IMR-90 (cell line): Measurements from ENCODE around the gene SYT2. TPM values are rescaled to one million over a fixed set of nuclear protein-coding genes. Genes with fewer than 3 reads are reported as not detected.

Experiments
- ATAC-seq: fragments of 200-7000 bp; cut with Tn5 transposase; 2 replicates; pipeline ENCODE4 v1.9.1; 2020; ENCODE audit warnings: low read depth, mild to moderate bottlenecking, moderate library complexity
- BruUV-seq: library from RNA; stranded (reverse); fragments of 400-500 nt; replicated peaks from 2 replicates; lab custom pipeline; 2021; lab: Mats Ljungman, UMichigan
- CTCF ChIA-PET: fragments of 300-600 bp; formaldehyde crosslinking; extraction: SDS; loops from one replicate; lab custom pipeline; 2021; ENCODE audit warnings: antibody characterized with exemption; lab: Yijun Ruan, JAX
- POLR2A ChIA-PET: fragments of 300-600 bp; sonication (Branson Sonifier 250); formaldehyde crosslinking; loops from one replicate; lab custom pipeline; 2022; ENCODE audit warnings: antibody characterized with exemption; ENCODE audit not compliant: unreplicated experiment; lab: Charles Lee
- DNase-seq: peaks from one replicate; pipeline ENCODE4 v3.0.0; 2013
- H2AFZ ChIP-seq: replicated peaks from 2 replicates; pipeline ENCODE3; 2013; ENCODE audit warnings: low read length, mild to moderate bottlenecking; ENCODE audit not compliant: poor library complexity
- H2AK5ac ChIP-seq: 2 replicates; pipeline ENCODE4 v1.6.1; 2013; ENCODE audit warnings: low read depth, low read length, inconsistent platforms
- H2AK9ac ChIP-seq: replicated peaks from 2 replicates; pipeline ENCODE3; 2013; ENCODE audit warnings: mild to moderate bottlenecking, low read depth, low read length, moderate library complexity; ENCODE audit not compliant: poor library complexity
- H2BK120ac ChIP-seq: 2 replicates; pipeline ENCODE4 v1.6.1; 2013; ENCODE audit warnings: low read depth, low read length, inconsistent platforms
- H2BK15ac ChIP-seq: 3 replicates; pipeline ENCODE4 v1.6.1; 2013; ENCODE audit warnings: low read depth, low read length, inconsistent platforms
- H2BK20ac ChIP-seq: 2 replicates; pipeline ENCODE4 v1.6.1; 2013; ENCODE audit warnings: low read depth, mild to moderate bottlenecking, inconsistent platforms, low read length, moderate library complexity
- H2BK5ac ChIP-seq: 2 replicates; pipeline ENCODE4 v1.6.1; 2013; ENCODE audit warnings: mild to moderate bottlenecking, low read depth, low read length, inconsistent platforms; ENCODE audit not compliant: poor library complexity, severe bottlenecking
- H3K14ac ChIP-seq: replicated peaks from 2 replicates; pipeline ENCODE4 v1.6.1; 2013; ENCODE audit warnings: low read depth, low read length, inconsistent platforms
- H3K18ac ChIP-seq: 2 replicates; pipeline ENCODE4 v1.6.1; 2013; ENCODE audit warnings: low read depth, low read length, control low read depth
- H3K23ac ChIP-seq: 2 replicates; pipeline ENCODE4 v1.6.1; 2013; ENCODE audit warnings: low read depth, low read length, inconsistent platforms
- H3K27ac ChIP-seq: 2 replicates; pipeline ENCODE4 v1.5.1; 2013; ENCODE audit warnings: mild to moderate bottlenecking, control low read depth, low read length; ENCODE audit not compliant: insufficient read depth
- H3K27me3 ChIP-seq: 2 replicates; pipeline ENCODE4 v1.6.1; 2013; ENCODE audit warnings: low read length; ENCODE audit not compliant: control insufficient read depth, insufficient read depth
- H3K36me3 ChIP-seq: 2 replicates; pipeline ENCODE4 v1.6.1; 2013; ENCODE audit warnings: low read length, mixed read lengths; ENCODE audit not compliant: control insufficient read depth, insufficient read depth
- H3K4ac ChIP-seq: 2 replicates; pipeline ENCODE4 v1.6.1; 2013; ENCODE audit warnings: low read depth, low read length, inconsistent platforms
- H3K4me1 ChIP-seq: 2 replicates; pipeline ENCODE4 v1.6.1; 2013; ENCODE audit warnings: low read length, mixed read lengths; ENCODE audit not compliant: control insufficient read depth, insufficient read depth
- H3K4me2 ChIP-seq: 2 replicates; pipeline ENCODE4 v1.6.1; 2013; ENCODE audit warnings: low read depth, mild to moderate bottlenecking, control low read depth, low read length, moderate library complexity
- H3K4me3 ChIP-seq: 2 replicates; pipeline ENCODE4 v1.5.1; 2013; ENCODE audit warnings: low read depth, mild to moderate bottlenecking, control low read depth, low read length, moderate library complexity; ENCODE audit not compliant: insufficient read depth
- H3K56ac ChIP-seq: 2 replicates; pipeline ENCODE4 v1.6.1; 2013; ENCODE audit warnings: low read length, inconsistent platforms; ENCODE audit not compliant: insufficient read depth; ENCODE audit errors: extremely low read depth
- H3K79me1 ChIP-seq, 2 experiments: 2 replicates each; pipeline ENCODE4 v1.6.1; 2013; ENCODE audit warnings: low read length in 2 of 2, inconsistent platforms in 1 of 2, low read depth in 1 of 2
- H3K9ac ChIP-seq: 2 replicates; pipeline ENCODE4 v1.6.1; 2013; ENCODE audit warnings: low read depth, low read length, control low read depth
- H3K9me1 ChIP-seq: 2 replicates; pipeline ENCODE4 v1.6.1; 2013; ENCODE audit warnings: low read length, inconsistent platforms; ENCODE audit not compliant: insufficient read depth
- H3K9me3 ChIP-seq: 2 replicates; pipeline ENCODE4 v1.6.1; 2013; ENCODE audit warnings: low read length; ENCODE audit not compliant: control insufficient read depth, insufficient read depth
- H4K20me1 ChIP-seq: 2 replicates; pipeline ENCODE4 v1.6.1; 2013; ENCODE audit warnings: low read length, inconsistent platforms; ENCODE audit not compliant: insufficient read depth
- H4K5ac ChIP-seq: 2 replicates; pipeline ENCODE4 v1.6.1; 2013; ENCODE audit warnings: mild to moderate bottlenecking, low read depth, low read length, control low read depth
- H4K8ac ChIP-seq, 2 experiments: 2 replicates each; pipeline ENCODE4 v1.6.1; 2013; ENCODE audit warnings: low read depth in 2 of 2, low read length in 2 of 2, control low read depth in 1 of 2, inconsistent platforms in 1 of 2
- H4K91ac ChIP-seq: 2 replicates; pipeline ENCODE4 v1.6.1; 2013; ENCODE audit warnings: low read depth, low read length, inconsistent platforms; ENCODE audit not compliant: insufficient read depth
- BHLHE40 ChIP-seq: fragments of 150-350 bp; IDR thresholded peaks from 2 replicates; pipeline ENCODE4 v1.6.1; 2016; ENCODE audit warnings: mild to moderate bottlenecking, low read depth, low read length
- CEBPB ChIP-seq: IDR thresholded peaks from 2 replicates; pipeline ENCODE4 v1.6.1; 2012; ENCODE audit warnings: low read depth, low read length, improper control_type of control experiment
- CHD1 ChIP-seq: IDR thresholded peaks from 2 replicates; pipeline ENCODE4 v1.6.1; 2012; ENCODE audit warnings: low read depth, low read length, improper control_type of control experiment
- ELK1 ChIP-seq: fragments of 150-350 bp; IDR thresholded peaks from 2 replicates; pipeline ENCODE4 v1.6.1; 2016; ENCODE audit warnings: low read depth, mild to moderate bottlenecking, low read length, moderate library complexity, borderline replicate concordance
- FOS ChIP-seq: fragments of 150-350 bp; IDR thresholded peaks from 2 replicates; pipeline ENCODE4 v1.6.1; 2016; ENCODE audit warnings: low read depth, low read length
- MAZ ChIP-seq: IDR thresholded peaks from 2 replicates; pipeline ENCODE4 v1.6.1; 2012; ENCODE audit warnings: low read depth, mild to moderate bottlenecking, low read length, improper control_type of control experiment, moderate library complexity, borderline replicate concordance
- MXI1 ChIP-seq: IDR thresholded peaks from 2 replicates; pipeline ENCODE4 v1.6.1; 2012; ENCODE audit warnings: low read depth, mild to moderate bottlenecking, low read length, moderate library complexity, borderline replicate concordance
- RCOR1 ChIP-seq: IDR thresholded peaks from 2 replicates; pipeline ENCODE4 v1.6.1; 2012; ENCODE audit warnings: mild to moderate bottlenecking, low read length, improper control_type of control experiment; ENCODE audit not compliant: insufficient replicate concordance
- SMC3 ChIP-seq: fragments of 150-350 bp; IDR thresholded peaks from 2 replicates; pipeline ENCODE4 v1.6.1; 2016; ENCODE audit warnings: low read depth, mild to moderate bottlenecking, antibody characterized with exemption, low read length, moderate library complexity
- USF2 ChIP-seq: fragments of 150-350 bp; IDR thresholded peaks from 2 replicates; pipeline ENCODE4 v1.6.1; 2017; ENCODE audit warnings: mild to moderate bottlenecking, antibody characterized with exemption, low read length, low read depth
- dilution Hi-C: fragments of 300-500 bp; cut with HindIII; formaldehyde crosslinking; loops from one replicate; pipeline ENCODE4 v1.14.3; 2018; ENCODE audit warnings: low sequenced_read_pairs; ENCODE audit not compliant: unreplicated experiment
- in situ Hi-C: fragments of 300-500 bp; cut with MboI; formaldehyde crosslinking; loops from 3 replicates; pipeline ENCODE4 v1.14.3; 2019; ENCODE audit warnings: low sequenced_read_pairs, inconsistent platforms, mixed read lengths
- intact Hi-C: fragments of 100-400 bp; cut with micrococcal nuclease; formaldehyde crosslinking; loops from 2 replicates; pipeline ENCODE4 v1.10.0; 2022
- polyA plus RNA-seq, 3 experiments: library from polyadenylated mRNA; depleted of rRNA; stranded (reverse); fragments of >200 nt; gene quantifications; 2 replicates each; pipeline ENCODE4 v1.2.3, GENCODE V29; 2012; ENCODE audit warnings: low replicate concordance in 1 of 3
- total RNA-seq: library from RNA; depleted of rRNA; stranded (reverse); fragments of >200 nt; gene quantifications from 2 replicates; pipeline ENCODE4 v1.2.3, GENCODE V29; 2012

Gene SYT2
- total and polyA plus RNA-seq, 2 of the 4 experiments (the other 2 are of a cell fraction), result under 0.01 TPM

GRCh38 chr1:202586018-202586821, 124.0 kb downstream of the SYT2 start (continued):
- no peak for TF ChIP-seq ELK1

GRCh38 chr1:202585590-202585933, 124.7 kb downstream of the SYT2 start:
- Histone ChIP-seq H4K5ac (peak overlapping the region; percentile 93; the same call in 1 of the 2 replicates), H2BK20ac (peak overlapping the region; percentile 98), H3K4me1 (peaks cover 44% of the 10 kb centered on the region), H3K4me2 (no peak overlapping the region), H2AK9ac (no peak overlapping the region), H3K9me1 (peaks cover 41% of the 10 kb centered on the region), H3K79me1 (peaks cover 0 to 20% of the 10 kb centered on the region in 2 experiments; a peak in 1 of 4 replicates), H2BK120ac (peak overlapping the region; percentile 99), H4K8ac (peak overlapping the region; percentile 80 to 95), H3K14ac (peak overlapping the region; percentile 99), H2BK15ac (peak overlapping the region; percentile 100; the same call in 2 of the 3 replicates), H3K23ac (peak overlapping the region; percentile 96), H2BK5ac (peak overlapping the region; percentile 88), H3K9ac (0 out of 2 replicates have a peak overlapping the region, but pooled peaks have one; percentile 16), H3K27ac (0 out of 2 replicates have a peak overlapping the region, but pooled peaks have one; percentile 75), H3K4me3 (no peak overlapping the region), H2AFZ (no peak overlapping the region), H2AK5ac (peak overlapping the region; percentile 99; the same call in 1 of the 2 replicates), H3K18ac (peak overlapping the region; percentile 97; the same call in 1 of the 2 replicates), H3K27me3 (no peaks in the 10 kb centered on the region), H4K20me1 (no peaks in the 10 kb centered on the region), H4K91ac (peak overlapping the region; percentile 99), H3K36me3 (peaks cover 5% of the 10 kb centered on the region), H3K56ac (peak overlapping the region; percentile 72; the same call in 1 of the 2 replicates), H3K4ac (peak overlapping the region; percentile 97; the same call in 1 of the 2 replicates), H3K9me3 (no peaks in the 10 kb centered on the region)
- ATAC-seq (no peak), DNase-seq (peak; percentile 47)
- intact Hi-C loops, result loop anchor here (5.0 kb wide), 1 partner anchor 78 kb away; no protein-coding TSS in a partner anchor
- no TSS peak for BruUV-seq
- ChIA-PET POLR2A (no interaction called here), CTCF (interaction anchor here (2.1 kb wide), 1 partner anchor 15 kb away, joined by 7 read pairs; no protein-coding TSS in a partner anchor)
- dilution Hi-C loops, result no loop called here
- TF ChIP-seq CEBPB, result 0 out of 2 replicates have a peak, but pooled peaks have one; percentile 21
- TF ChIP-seq MXI1, result no peak
- TF ChIP-seq SMC3, result no peak
- no peak for TF ChIP-seq FOS
- no peak for TF ChIP-seq MAZ
- TF ChIP-seq USF2, result no peak
- no peak for TF ChIP-seq RCOR1
- no peak for TF ChIP-seq BHLHE40
- no peak for TF ChIP-seq CHD1
- in situ Hi-C loops, result no loop called here
